Keratinocyte (primary cell): Measurements from ENCODE around the gene TSPAN4. TPM values are rescaled to one million over a fixed set of nuclear protein-coding genes. Genes with fewer than 3 reads are reported as not detected.

ENCODE experiments used
- DNase-seq: peaks from one replicate; pipeline ENCODE4 v3.0.0-alpha.2; 2011; ENCODE audit warnings: low read depth, missing footprints, low spot score
- FAIRE-seq: peaks from 2 replicates; lab custom pipeline; 2011; peaks lifted over from hg19 to GRCh38; lab: Jason Lieb, UNC
- H2AFZ ChIP-seq: 2 replicates; pipeline ENCODE4 v1.6.0; 2012; ENCODE audit warnings: low read length, control low read depth, inconsistent platforms; ENCODE audit not compliant: control insufficient read depth
- H3K27ac ChIP-seq: 2 replicates; pipeline ENCODE4 v1.5.1; 2011; ENCODE audit warnings: low read length; ENCODE audit not compliant: control insufficient read depth, insufficient read depth
- H3K27me3 ChIP-seq: 3 replicates; pipeline ENCODE4 v1.6.0; 2011; ENCODE audit warnings: low read length; ENCODE audit not compliant: control insufficient read depth, insufficient read depth; ENCODE audit errors: extremely low read depth
- H3K36me3 ChIP-seq, 2 experiments: 2 replicates in 1 of 2; 3 replicates in 1 of 2; pipeline ENCODE4 v1.5.1; 2011; ENCODE audit warnings: low read length in 2 of 2, mild to moderate bottlenecking in 1 of 2; ENCODE audit not compliant: control insufficient read depth in 2 of 2, insufficient read depth in 2 of 2; ENCODE audit errors: extremely low read depth in 1 of 2
- H3K4me1 ChIP-seq: 3 replicates; pipeline ENCODE4 v1.5.1; 2011; ENCODE audit warnings: low read length; ENCODE audit not compliant: control insufficient read depth, insufficient read depth; ENCODE audit errors: extremely low read depth
- H3K4me2 ChIP-seq: 3 replicates; pipeline ENCODE4 v1.6.0; 2011; ENCODE audit warnings: low read depth, low read length; ENCODE audit not compliant: control insufficient read depth, insufficient read depth; ENCODE audit errors: extremely low read depth
- H3K4me3 ChIP-seq, 3 experiments: fragments of 200-600 bp in 1 of 3; sonication (generic) in 1 of 3; 2 replicates in 2 of 3; 3 replicates in 1 of 3; pipeline ENCODE4 v1.5.1; 2011 to 2016; ENCODE audit warnings: low read length in 3 of 3, mild to moderate bottlenecking in 3 of 3, control low read depth in 2 of 3, inconsistent platforms in 1 of 3, low read depth in 1 of 3, mixed read lengths in 1 of 3, mixed run types in 1 of 3, moderate library complexity in 1 of 3; ENCODE audit not compliant: control insufficient read depth in 2 of 3, insufficient read depth in 2 of 3; ENCODE audit errors: extremely low read depth in 1 of 3
- H3K79me2 ChIP-seq: 2 replicates; pipeline ENCODE4 v1.6.0; 2012; ENCODE audit warnings: low read length; ENCODE audit not compliant: control insufficient read depth, insufficient read depth
- H3K9ac ChIP-seq: 3 replicates; pipeline ENCODE4 v1.6.0; 2011; ENCODE audit warnings: low read length; ENCODE audit not compliant: control insufficient read depth, insufficient read depth; ENCODE audit errors: extremely low read depth
- H3K9me1 ChIP-seq: 3 replicates; pipeline ENCODE4 v1.6.0; 2011; ENCODE audit warnings: low read length; ENCODE audit not compliant: control insufficient read depth, insufficient read depth; ENCODE audit errors: extremely low read depth
- H3K9me3 ChIP-seq: 2 replicates; pipeline ENCODE4 v1.5.1; 2012; ENCODE audit warnings: low read depth, low read length; ENCODE audit not compliant: control insufficient read depth
- H4K20me1 ChIP-seq: 3 replicates; pipeline ENCODE4 v1.6.0; 2011; ENCODE audit warnings: low read length; ENCODE audit not compliant: control insufficient read depth, insufficient read depth; ENCODE audit errors: extremely low read depth
- CTCF ChIP-seq, 3 experiments: IDR thresholded peaks in 1 of 3; conservative IDR thresholded peaks in 1 of 3; optimal IDR thresholded peaks in 1 of 3; 2 replicates in 2 of 3; 3 replicates in 1 of 3; pipeline versions ENCODE3 to v1.5.1; 2011; ENCODE audit warnings: low read length in 3 of 3, mild to moderate bottlenecking in 3 of 3, moderate library complexity in 2 of 3, control low read depth in 1 of 3, inconsistent platforms in 1 of 3; ENCODE audit not compliant: insufficient read depth in 2 of 3; ENCODE audit errors: extremely low read depth in 1 of 3
- EZH2 ChIP-seq: IDR thresholded peaks from one replicate; pipeline ENCODE4 v1.6.1; 2012; ENCODE audit warnings: inconsistent platforms, mild to moderate bottlenecking, low read length, moderate library complexity
- dilution Hi-C: fragments of 300-500 bp; cut with MboI; formaldehyde crosslinking; loops from one replicate; pipeline ENCODE4 v1.7.0; 2020; ENCODE audit warnings: low sequenced_read_pairs; ENCODE audit not compliant: extremely low pct_ligation_motif_present
- polyA plus RNA-seq, 5 experiments: library from polyadenylated mRNA; depleted of rRNA in 3 of 5; stranded (reverse) in 3 of 5; stranded (forward) in 1 of 5; unstranded in 1 of 5; fragments of >200 nt; gene quantifications; 1 replicate in 1 of 5; 2 replicates in 3 of 5; 3 replicates in 1 of 5; pipeline versions ENCODE4 v1.2.1 to v1.2.3, GENCODE V29; 2011 to 2012; ENCODE audit warnings: missing spikeins in 2 of 5, low read depth in 1 of 5, low replicate concordance in 1 of 5

The TSPAN4 gene
- polyA plus RNA-seq, 1 donor (not counting 4 experiments of a cell fraction or from before 2014, with no cell fraction given): 42.1 TPM

GRCh38 chr11:794766-795633, 47.7 kb upstream of the TSPAN4 start:
- peak overlapping the region; percentile 80 for H3K9ac ChIP-seq
- no peak for DNase-seq
- FAIRE-seq: no peak
- H3K4me3 ChIP-seq: peak overlapping the region; percentile 76 to 89 (median 84)
- peak overlapping the region; percentile 96 for H3K4me2 ChIP-seq
- TF ChIP-seq CTCF (optimal IDR thresholded peaks at IDR 0.05 in 1 of 3, IDR thresholded peaks at IDR 0.05 in 1 of 3, conservative IDR thresholded peaks at IDR 0.05 in 1 of 3; ENCODE audit: extremely low read depth in 1 of 3, insufficient read depth in 2 of 3, low read length in 3 of 3) (no peak), EZH2 (no peak)
- H3K36me3 ChIP-seq: peaks cover 11 to 13% of the 10 kb centered on the region in 2 experiments
- peak overlapping the region; percentile 31 for H3K27ac ChIP-seq
- H3K79me2 ChIP-seq: no peaks in the 10 kb centered on the region
- no peak overlapping the region for H2AFZ ChIP-seq
- no peaks in the 10 kb centered on the region for H3K9me1 ChIP-seq
- dilution Hi-C loops: no loop called here
- no peaks in the 10 kb centered on the region for H3K9me3 ChIP-seq
- peaks cover 17% of the 10 kb centered on the region for H3K4me1 ChIP-seq
- H3K27me3 ChIP-seq: no peaks in the 10 kb centered on the region
- H4K20me1 ChIP-seq: no peaks in the 10 kb centered on the region

GRCh38 chr11:795634-796564, 46.8 kb upstream of the TSPAN4 start:
- Histone ChIP-seq H3K27ac (peak overlapping the region; percentile 70), H4K20me1 (no peaks in the 10 kb centered on the region), H3K36me3 (peaks cover 11 to 15% of the 10 kb centered on the region in 2 experiments), H2AFZ (no peak overlapping the region), H3K9ac (peak overlapping the region; percentile 80), H3K9me1 (no peaks in the 10 kb centered on the region), H3K4me3 (peak overlapping the region; percentile 84 to 89 (median 86)), H3K27me3 (no peaks in the 10 kb centered on the region), H3K9me3 (no peaks in the 10 kb centered on the region), H3K4me2 (peak overlapping the region; percentile 96), H3K4me1 (peaks cover 17% of the 10 kb centered on the region), H3K79me2 (no peaks in the 10 kb centered on the region)
- dilution Hi-C loops: no loop called here
- no peak for TF ChIP-seq CTCF (optimal IDR thresholded peaks at IDR 0.05 in 1 of 3, IDR thresholded peaks at IDR 0.05 in 1 of 3, conservative IDR thresholded peaks at IDR 0.05 in 1 of 3; ENCODE audit: extremely low read depth in 1 of 3, insufficient read depth in 2 of 3, low read length in 3 of 3)
- TF ChIP-seq EZH2: no peak
- FAIRE-seq: peak; percentile 78
- DNase-seq: no peak
